ENCODE data around the gene DENR. TPM values are rescaled to one million over a fixed set of nuclear protein-coding genes. Genes with fewer than 3 reads are reported as not detected.
"Not testable (repeated sequence)": the region's sequence is repeated elsewhere in the genome, so short reads cannot be mapped to it uniquely, and the experiment has no call there.

DENR gene
- total RNA-seq, 1 experiment from 2014 or later = 66.6 TPM

DNA sequence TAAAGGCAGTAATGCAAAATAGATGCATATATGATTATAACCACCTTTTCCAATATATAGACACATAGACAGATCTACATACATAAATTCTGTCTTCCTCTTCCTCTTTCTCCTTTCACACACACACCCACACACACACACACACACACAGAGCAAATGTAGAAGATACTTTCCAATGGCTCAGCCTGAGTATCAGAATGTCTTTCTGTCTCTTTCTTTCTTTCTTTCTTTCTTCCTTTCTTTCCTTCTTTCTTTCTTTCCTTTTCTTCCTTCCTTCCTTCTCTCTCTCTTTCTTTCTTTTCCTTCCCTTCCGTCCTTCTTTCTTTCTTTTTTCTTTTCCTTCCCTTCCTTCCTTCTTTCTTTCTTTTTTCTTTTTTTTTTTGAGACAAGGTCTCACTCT lies 41.4 kb upstream of the DENR start:
- POLR2A ChIA-PET (ENCODE audit: unreplicated experiment) = not testable (repeated sequence)

DNA sequence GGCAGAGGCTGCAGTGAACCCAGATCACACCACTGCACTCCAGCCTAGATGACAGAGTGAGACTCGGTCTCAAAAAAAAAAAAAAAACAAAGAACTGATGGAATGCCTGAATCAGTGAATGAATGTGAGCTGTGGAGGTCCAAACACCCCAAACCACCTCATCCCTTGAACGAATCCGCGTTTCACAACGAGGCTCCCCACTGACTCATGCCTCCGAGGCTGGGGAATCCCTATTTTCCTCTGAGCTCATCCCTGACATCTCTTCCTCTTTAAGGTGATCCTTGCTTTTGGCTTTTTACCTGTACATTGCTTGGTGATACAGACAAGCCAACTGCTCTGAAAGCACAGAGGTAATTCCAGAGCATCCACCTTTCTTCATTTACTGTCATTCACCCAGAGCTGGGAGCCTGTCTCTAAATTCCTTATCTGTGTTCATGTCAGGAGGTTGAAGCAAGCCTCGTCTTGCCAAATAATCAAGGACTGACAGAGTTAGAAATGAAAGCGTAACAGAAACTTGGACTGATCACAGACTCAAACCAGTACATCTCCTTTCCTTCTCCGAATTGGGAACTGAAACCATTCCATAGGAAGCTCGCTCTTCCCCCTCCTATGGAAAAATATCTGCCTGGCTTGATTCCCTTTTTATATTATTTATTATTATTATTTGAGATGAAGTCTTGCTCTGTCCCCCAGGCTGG lies 39.0 kb upstream of the DENR start:
- Histone ChIP-seq H3F3A (ENCODE audit: insufficient read depth, low read depth) (peaks cover 12% of the 10 kb centered on the region; the same call in 1 of the 2 replicates), H3K4me1 (replicated peaks; ENCODE audit: insufficient read depth) (peaks cover 29% of the 10 kb centered on the region)
- H3K79me2 ChIP-seq (ENCODE audit: low read depth); H3K27me3 ChIP-seq (ENCODE audit: insufficient read depth, low read depth); DNase-seq; H3K36me3 ChIP-seq (ENCODE audit: low read depth); BruUV-seq (replicated peaks); CTCF ChIA-PET; H3K9me3 ChIP-seq (ENCODE audit: insufficient read depth, low read depth); H3K4me2 ChIP-seq; H3K27ac ChIP-seq; H3K4me3 ChIP-seq; POLR2A ChIA-PET (ENCODE audit: unreplicated experiment); intact Hi-C loops (cut with micrococcal nuclease; ENCODE audit: unreplicated experiment); H3K9me2 ChIP-seq (ENCODE audit: insufficient read depth); H4K20me1 ChIP-seq (ENCODE audit: insufficient read depth); H2AFZ ChIP-seq: not testable (repeated sequence)

More for the DNA sequence above, 41.4 kb upstream of the DENR start:
- H3K27me3 ChIP-seq (ENCODE audit: insufficient read depth, low read depth); H3K9me3 ChIP-seq (ENCODE audit: insufficient read depth, low read depth); intact Hi-C loops (cut with micrococcal nuclease; ENCODE audit: unreplicated experiment); H3K36me3 ChIP-seq (ENCODE audit: low read depth); BruUV-seq (replicated peaks); H3K9me2 ChIP-seq (ENCODE audit: insufficient read depth); H2AFZ ChIP-seq; H3K79me2 ChIP-seq (ENCODE audit: low read depth); H4K20me1 ChIP-seq (ENCODE audit: insufficient read depth); DNase-seq; H3K4me3 ChIP-seq: not testable (repeated sequence)
- CTCF ChIA-PET = interaction anchor here (0.7 kb wide), 1 partner anchor 21 kb away, joined by 22 read pairs; no protein-coding TSS in a partner anchor
- peaks cover 23% of the 10 kb centered on the region; the same call in 1 of the 2 replicates for H3F3A ChIP-seq (ENCODE audit: insufficient read depth, low read depth)
- H3K4me1 ChIP-seq (replicated peaks; ENCODE audit: insufficient read depth) = peaks cover 43% of the 10 kb centered on the region
- H3K4me2 ChIP-seq = peak overlapping the region; percentile 72
- H3K27ac ChIP-seq = peak overlapping the region; percentile 63

DNA sequence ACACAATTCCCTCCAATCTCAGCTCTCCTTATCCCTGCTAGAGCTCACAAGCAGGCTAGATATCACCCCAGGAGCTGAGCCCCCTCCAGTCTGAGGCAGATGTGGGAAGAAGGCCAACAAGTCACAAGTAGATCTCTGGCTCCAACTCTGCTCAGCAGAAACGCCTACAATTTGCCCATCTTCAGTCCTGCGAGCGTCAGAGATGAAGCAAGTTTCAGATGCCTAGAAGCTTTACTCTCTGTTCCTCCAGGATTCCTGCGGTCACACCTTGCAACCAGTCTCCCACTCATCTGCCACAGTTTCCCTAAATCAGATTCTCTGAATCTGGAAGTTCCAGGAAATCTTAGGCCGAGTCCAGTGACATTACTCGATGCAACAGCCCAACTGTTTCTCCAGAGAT lies 37.4 kb upstream of the DENR start:
- BruUV-seq (replicated peaks); POLR2A ChIA-PET (ENCODE audit: unreplicated experiment); CTCF ChIA-PET; H3K27me3 ChIP-seq (ENCODE audit: insufficient read depth, low read depth); H3F3A ChIP-seq (ENCODE audit: insufficient read depth, low read depth); H3K9me3 ChIP-seq (ENCODE audit: insufficient read depth, low read depth); H3K36me3 ChIP-seq (ENCODE audit: low read depth); DNase-seq; H3K27ac ChIP-seq; H3K79me2 ChIP-seq (ENCODE audit: low read depth); H2AFZ ChIP-seq; H3K9me2 ChIP-seq (ENCODE audit: insufficient read depth); H4K20me1 ChIP-seq (ENCODE audit: insufficient read depth); intact Hi-C loops (cut with micrococcal nuclease; ENCODE audit: unreplicated experiment); H3K4me3 ChIP-seq: not testable (repeated sequence)
- peaks cover 23% of the 10 kb centered on the region for H3K4me1 ChIP-seq (replicated peaks; ENCODE audit: insufficient read depth)
- 0 out of 2 replicates have a peak overlapping the region, but pooled peaks have one; percentile 23 for H3K4me2 ChIP-seq

DNA sequence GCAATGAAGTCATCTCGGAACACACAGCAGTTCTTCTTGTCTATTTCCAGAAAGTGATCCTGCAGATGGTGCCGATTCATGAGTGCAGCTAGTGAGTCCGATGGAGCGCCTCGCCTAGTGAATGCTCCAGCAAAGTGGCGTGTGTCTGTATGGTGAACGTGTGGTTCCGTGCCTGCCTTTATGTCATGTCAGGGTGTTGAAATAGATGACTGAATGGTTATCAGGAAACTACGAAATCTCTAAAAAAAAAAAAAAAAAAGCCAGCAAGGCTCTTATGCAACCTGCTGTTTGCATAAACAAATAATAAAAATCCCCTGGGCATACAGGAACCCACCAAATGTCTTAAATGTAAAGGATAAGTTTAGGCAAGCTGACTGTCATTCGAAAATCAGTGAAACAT lies 36.0 kb upstream of the DENR start, which contains the start of gene HCAR3:
Gene HCAR3 (minus strand): TSS at position 154 of the 400 bp plus-strand sequence. CDS start 74 bp downstream, at position 80.
- H4K20me1 ChIP-seq (ENCODE audit: insufficient read depth); H3K36me3 ChIP-seq (ENCODE audit: low read depth); H2AFZ ChIP-seq; H3K79me2 ChIP-seq (ENCODE audit: low read depth); POLR2A ChIA-PET (ENCODE audit: unreplicated experiment); intact Hi-C loops (cut with micrococcal nuclease; ENCODE audit: unreplicated experiment); H3K9me2 ChIP-seq (ENCODE audit: insufficient read depth); H3K4me3 ChIP-seq; H3K27ac ChIP-seq; H3F3A ChIP-seq (ENCODE audit: insufficient read depth, low read depth); BruUV-seq (replicated peaks); CTCF ChIA-PET; H3K27me3 ChIP-seq (ENCODE audit: insufficient read depth, low read depth); H3K9me3 ChIP-seq (ENCODE audit: insufficient read depth, low read depth): not testable (repeated sequence)
- peak in 1 of 2 experiments; percentile 64 for DNase-seq
- peaks cover 11% of the 10 kb centered on the region for H3K4me1 ChIP-seq (replicated peaks; ENCODE audit: insufficient read depth)
- H3K4me2 ChIP-seq = peak within 1 kb of the TSS; percentile 49; the same call in 1 of the 2 replicates

DNA sequence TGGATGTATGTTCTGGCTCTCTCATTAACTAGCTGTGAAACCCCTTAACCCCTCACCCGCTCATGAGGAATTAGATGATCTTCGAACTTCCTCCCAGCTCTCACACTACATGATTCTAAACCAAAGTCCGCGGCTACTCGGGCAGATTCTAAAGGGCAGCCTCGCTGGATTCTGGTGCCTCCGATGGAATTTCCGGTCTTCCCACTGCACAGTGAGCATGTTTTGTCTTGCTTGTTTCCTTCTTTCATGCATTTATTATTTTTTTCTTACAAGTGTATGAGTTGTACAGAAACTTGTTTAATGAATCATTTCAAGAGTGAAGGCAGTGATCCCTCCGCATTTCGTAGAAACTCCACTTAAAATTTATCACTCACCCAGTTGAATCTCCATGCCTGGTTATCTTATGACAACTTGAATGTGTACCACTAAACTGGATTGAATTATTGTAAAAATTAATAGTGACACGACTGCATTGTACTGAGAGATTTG lies 31.5 kb upstream of the DENR start:
- no peaks in the 10 kb centered on the region for H3K36me3 ChIP-seq (ENCODE audit: low read depth)
- POLR2A ChIA-PET (ENCODE audit: unreplicated experiment) = interaction anchor here (0.6 kb wide), 1 partner anchor 446 kb away, joined by 3 read pairs; no protein-coding TSS in a partner anchor
- peaks cover 17% of the 10 kb centered on the region for H3F3A ChIP-seq (ENCODE audit: insufficient read depth, low read depth)
- DNase-seq = peak in 1 of 2 experiments; percentile 38
- CTCF ChIA-PET = no interaction called here
- no peak overlapping the region for H2AFZ ChIP-seq
- no peaks in the 10 kb centered on the region for H3K27me3 ChIP-seq (ENCODE audit: insufficient read depth, low read depth)
- intact Hi-C loops (cut with micrococcal nuclease; ENCODE audit: unreplicated experiment) = no loop called here
- no TSS peak for BruUV-seq (replicated peaks)
- no peaks in the 10 kb centered on the region for H3K9me2 ChIP-seq (ENCODE audit: insufficient read depth)
- no peak overlapping the region for H3K4me2 ChIP-seq
- peaks cover 22% of the 10 kb centered on the region for H3K4me1 ChIP-seq (replicated peaks; ENCODE audit: insufficient read depth)
- TF ChIP-seq EZH2 (IDR thresholded peaks at IDR 0.05; ENCODE audit: low read depth) = no peak
- TF ChIP-seq, protein P1, sequence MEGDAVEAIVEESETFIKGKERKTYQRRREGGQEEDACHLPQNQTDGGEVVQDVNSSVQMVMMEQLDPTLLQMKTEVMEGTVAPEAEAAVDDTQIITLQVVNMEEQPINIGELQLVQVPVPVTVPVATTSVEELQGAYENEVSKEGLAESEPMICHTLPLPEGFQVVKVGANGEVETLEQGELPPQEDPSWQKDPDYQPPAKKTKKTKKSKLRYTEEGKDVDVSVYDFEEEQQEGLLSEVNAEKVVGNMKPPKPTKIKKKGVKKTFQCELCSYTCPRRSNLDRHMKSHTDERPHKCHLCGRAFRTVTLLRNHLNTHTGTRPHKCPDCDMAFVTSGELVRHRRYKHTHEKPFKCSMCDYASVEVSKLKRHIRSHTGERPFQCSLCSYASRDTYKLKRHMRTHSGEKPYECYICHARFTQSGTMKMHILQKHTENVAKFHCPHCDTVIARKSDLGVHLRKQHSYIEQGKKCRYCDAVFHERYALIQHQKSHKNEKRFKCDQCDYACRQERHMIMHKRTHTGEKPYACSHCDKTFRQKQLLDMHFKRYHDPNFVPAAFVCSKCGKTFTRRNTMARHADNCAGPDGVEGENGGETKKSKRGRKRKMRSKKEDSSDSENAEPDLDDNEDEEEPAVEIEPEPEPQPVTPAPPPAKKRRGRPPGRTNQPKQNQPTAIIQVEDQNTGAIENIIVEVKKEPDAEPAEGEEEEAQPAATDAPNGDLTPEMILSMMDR (conservative IDR thresholded peaks at IDR 0.05) = no peak
- no peak overlapping the region for H3K4me3 ChIP-seq
- H3K9me3 ChIP-seq (ENCODE audit: insufficient read depth, low read depth) = no peaks in the 10 kb centered on the region
- 0 out of 2 replicates have a peak overlapping the region, but pooled peaks have one; percentile 4 for H3K27ac ChIP-seq
- H3K79me2 ChIP-seq (ENCODE audit: low read depth) = peaks cover 22% of the 10 kb centered on the region
- H4K20me1 ChIP-seq (ENCODE audit: insufficient read depth) = no peaks in the 10 kb centered on the region

Data from PC-9 (cell line).